WTC11 (cell line): ENCODE results near the gene CCDC24. TPM values are rescaled to one million over a fixed set of nuclear protein-coding genes. Genes with fewer than 3 reads are reported as not detected.

Source experiments
- ATAC-seq: fragments of 200-7000 bp; cut with Tn5 transposase; 2 replicates; pipeline ENCODE4 v1.10.0; 2021; ENCODE audit warnings: mild to moderate bottlenecking, moderate library complexity
- CTCF ChIA-PET: fragments of 300-600 bp; sonication (Branson Sonifier 250); formaldehyde crosslinking; loops from one replicate; lab custom pipeline; 2021; ENCODE audit warnings: antibody characterized with exemption; lab: Charles Lee
- POLR2A ChIA-PET: fragments of 350-600 bp; sonication (Branson Sonifier 250); formaldehyde crosslinking; loops from one replicate; lab custom pipeline; 2021; ENCODE audit warnings: antibody characterized with exemption; lab: Charles Lee
- DNase-seq: peaks from one replicate; pipeline ENCODE4 v3.0.0; 2021; ENCODE audit warnings: low spot score
- H3K27ac Mint-ChIP-seq: 2 replicates; pipeline ENCODE4 v1.8.0; 2021; ENCODE audit warnings: mixed read lengths
- H3K27me3 Mint-ChIP-seq: 2 replicates; pipeline ENCODE4 v1.8.0; 2021; ENCODE audit warnings: low read depth, mild to moderate bottlenecking, moderate library complexity, mixed read lengths
- H3K36me3 Mint-ChIP-seq: 2 replicates; pipeline ENCODE4 v1.8.0; 2021; ENCODE audit warnings: mixed read lengths
- H3K4me1 Mint-ChIP-seq: 2 replicates; pipeline ENCODE4 v1.8.0; 2022; ENCODE audit warnings: mixed read lengths
- H3K4me3 Mint-ChIP-seq: 2 replicates; pipeline ENCODE4 v1.8.0; 2021; ENCODE audit warnings: mild to moderate bottlenecking, moderate library complexity, mixed read lengths
- H3K9me3 Mint-ChIP-seq: 2 replicates; pipeline ENCODE4 v1.8.0; 2021; ENCODE audit warnings: mixed read lengths
- ATF1 ChIP-seq: sonication (generic); formaldehyde crosslinking; IDR thresholded peaks from 2 replicates; pipeline ENCODE4 v1.8.1; 2023; ENCODE audit warnings: mild to moderate bottlenecking, moderate library complexity, missing genetic modification reagents
- CBFB ChIP-seq: sonication (generic); formaldehyde crosslinking; IDR thresholded peaks from 2 replicates; pipeline ENCODE4 v1.8.1; 2022; ENCODE audit warnings: mild to moderate bottlenecking, low read depth, missing genetic modification reagents
- ETV6 ChIP-seq: sonication (generic); formaldehyde crosslinking; IDR thresholded peaks from 2 replicates; pipeline ENCODE4 v1.8.1; 2022; ENCODE audit warnings: mild to moderate bottlenecking, missing genetic modification reagents
- FOXP1 ChIP-seq: sonication (generic); formaldehyde crosslinking; IDR thresholded peaks from 2 replicates; pipeline ENCODE4 v1.8.0; 2022; ENCODE audit warnings: missing genetic modification reagents, mild to moderate bottlenecking, moderate library complexity, borderline replicate concordance
- JUN ChIP-seq: sonication (generic); formaldehyde crosslinking; IDR thresholded peaks from 2 replicates; pipeline ENCODE4 v1.8.0; 2023; ENCODE audit warnings: mild to moderate bottlenecking, missing genetic modification reagents
- NFE2L1 ChIP-seq: sonication (generic); formaldehyde crosslinking; IDR thresholded peaks from 2 replicates; pipeline ENCODE4 v1.8.1; 2023; ENCODE audit warnings: missing genetic modification reagents
- SMAD4 ChIP-seq: sonication (generic); formaldehyde crosslinking; IDR thresholded peaks from 2 replicates; pipeline ENCODE4 v1.8.0; 2022; ENCODE audit warnings: mild to moderate bottlenecking, missing genetic modification reagents
- TCF7 ChIP-seq: sonication (generic); formaldehyde crosslinking; IDR thresholded peaks from 2 replicates; pipeline ENCODE4 v1.8.0; 2022; ENCODE audit warnings: mild to moderate bottlenecking, low read depth, missing genetic modification reagents, moderate library complexity
- TEAD4 ChIP-seq: sonication (generic); formaldehyde crosslinking; IDR thresholded peaks from 2 replicates; pipeline ENCODE4 v1.8.0; 2022; ENCODE audit warnings: mild to moderate bottlenecking, missing genetic modification reagents
- TP53 ChIP-seq: sonication (generic); formaldehyde crosslinking; IDR thresholded peaks from 2 replicates; pipeline ENCODE4 v1.8.1; 2023; ENCODE audit warnings: mild to moderate bottlenecking, missing genetic modification reagents
- ZNF219 ChIP-seq: sonication (generic); formaldehyde crosslinking; IDR thresholded peaks from 2 replicates; pipeline ENCODE4 v1.8.0; 2023; ENCODE audit warnings: missing genetic modification reagents, mild to moderate bottlenecking, borderline replicate concordance
- total RNA-seq: library from RNA; stranded (reverse); gene quantifications from 3 replicates; pipeline ENCODE4 v1.2.3, GENCODE V29; 2021
- TF ChIP-seq, protein P1 (sequence below): sonication (generic); formaldehyde crosslinking; IDR thresholded peaks from 2 replicates; pipeline ENCODE4 v1.8.1; 2023; ENCODE audit warnings: mild to moderate bottlenecking, moderate library complexity, missing genetic modification reagents
- TF ChIP-seq, protein P2 (sequence below): fragments of 250-450 bp; sonication (Bioruptor Pico); IDR thresholded peaks from 2 replicates; pipeline ENCODE4 v2.1.2; 2022; ENCODE audit warnings: mild to moderate bottlenecking, moderate library complexity
- TF ChIP-seq, protein P3 (sequence below): fragments of 250-450 bp; sonication (Bioruptor Pico); IDR thresholded peaks from 2 replicates; pipeline ENCODE4 v1.9.0; 2021; ENCODE audit warnings: mild to moderate bottlenecking, borderline replicate concordance
- TF ChIP-seq, protein P4 (sequence below): sonication (generic); formaldehyde crosslinking; IDR thresholded peaks from 2 replicates; pipeline ENCODE4 v1.8.0; 2023; ENCODE audit warnings: missing genetic modification reagents
- TF ChIP-seq, protein P5 (sequence below): sonication (generic); formaldehyde crosslinking; IDR thresholded peaks from 2 replicates; pipeline ENCODE4 v1.8.1; 2022; ENCODE audit warnings: missing genetic modification reagents, borderline replicate concordance
- TF ChIP-seq, protein P6 (sequence below): sonication (generic); formaldehyde crosslinking; IDR thresholded peaks from 2 replicates; pipeline ENCODE4 v1.8.0; 2022; ENCODE audit warnings: missing genetic modification reagents

CCDC24 gene
- total RNA-seq, 1 experiment from 2014 or later: 12.1 TPM

DNA sequence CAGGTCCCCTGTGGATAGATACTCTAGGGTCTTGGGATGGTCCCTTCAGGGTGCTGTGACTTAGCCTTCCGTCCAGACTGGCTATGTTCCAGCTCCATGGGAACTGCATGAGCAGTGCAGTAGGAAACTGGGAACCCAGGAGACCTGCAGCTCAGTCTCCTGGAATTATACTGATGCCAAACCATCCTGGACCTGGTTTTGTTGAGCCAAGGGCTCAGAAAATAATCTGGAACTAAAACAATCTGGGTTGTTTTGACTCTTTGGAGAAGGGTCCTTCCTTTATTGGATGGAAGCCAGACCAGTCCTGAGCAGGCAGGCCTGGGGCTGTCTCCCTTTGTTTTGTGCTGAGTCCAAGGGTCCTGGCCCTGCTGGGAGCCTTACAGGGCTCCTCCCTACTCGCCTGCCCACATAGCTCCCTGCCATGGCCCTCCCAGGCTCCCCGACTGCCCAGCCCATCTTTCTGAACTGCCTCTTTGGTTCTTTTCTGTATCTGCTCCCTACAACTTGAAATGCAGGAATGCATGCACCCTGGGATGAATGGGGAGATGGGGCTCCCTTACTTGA, 43.4 kb upstream of the CCDC24 start:
- ATAC-seq (no peak), DNase-seq (no peak)
- H3K27ac Mint-ChIP-seq: peak overlapping the region; percentile 32; the same call in 1 of the 2 replicates
- peaks cover 5% of the 10 kb centered on the region; the same call in 1 of the 2 replicates for H3K36me3 Mint-ChIP-seq
- no peaks in the 10 kb centered on the region for H3K9me3 Mint-ChIP-seq
- TF ChIP-seq TEAD4 (CRISPR knock-in tag): no peak
- no peak for TF ChIP-seq JUN (CRISPR knock-in tag)
- TF ChIP-seq ZNF219 (CRISPR knock-in tag): no peak
- TF ChIP-seq, protein P1, sequence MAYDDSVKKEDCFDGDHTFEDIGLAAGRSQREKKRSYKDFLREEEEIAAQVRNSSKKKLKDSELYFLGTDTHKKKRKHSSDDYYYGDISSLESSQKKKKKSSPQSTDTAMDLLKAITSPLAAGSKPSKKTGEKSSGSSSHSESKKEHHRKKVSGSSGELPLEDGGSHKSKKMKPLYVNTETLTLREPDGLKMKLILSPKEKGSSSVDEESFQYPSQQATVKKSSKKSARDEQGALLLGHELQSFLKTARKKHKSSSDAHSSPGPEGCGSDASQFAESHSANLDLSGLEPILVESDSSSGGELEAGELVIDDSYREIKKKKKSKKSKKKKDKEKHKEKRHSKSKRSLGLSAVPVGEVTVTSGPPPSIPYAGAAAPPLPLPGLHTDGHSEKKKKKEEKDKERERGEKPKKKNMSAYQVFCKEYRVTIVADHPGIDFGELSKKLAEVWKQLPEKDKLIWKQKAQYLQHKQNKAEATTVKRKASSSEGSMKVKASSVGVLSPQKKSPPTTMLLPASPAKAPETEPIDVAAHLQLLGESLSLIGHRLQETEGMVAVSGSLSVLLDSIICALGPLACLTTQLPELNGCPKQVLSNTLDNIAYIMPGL: no peak
- no peak for TF ChIP-seq ATF1 (CRISPR knock-in tag)
- TF ChIP-seq TP53: no peak
- TF ChIP-seq, protein P2, sequence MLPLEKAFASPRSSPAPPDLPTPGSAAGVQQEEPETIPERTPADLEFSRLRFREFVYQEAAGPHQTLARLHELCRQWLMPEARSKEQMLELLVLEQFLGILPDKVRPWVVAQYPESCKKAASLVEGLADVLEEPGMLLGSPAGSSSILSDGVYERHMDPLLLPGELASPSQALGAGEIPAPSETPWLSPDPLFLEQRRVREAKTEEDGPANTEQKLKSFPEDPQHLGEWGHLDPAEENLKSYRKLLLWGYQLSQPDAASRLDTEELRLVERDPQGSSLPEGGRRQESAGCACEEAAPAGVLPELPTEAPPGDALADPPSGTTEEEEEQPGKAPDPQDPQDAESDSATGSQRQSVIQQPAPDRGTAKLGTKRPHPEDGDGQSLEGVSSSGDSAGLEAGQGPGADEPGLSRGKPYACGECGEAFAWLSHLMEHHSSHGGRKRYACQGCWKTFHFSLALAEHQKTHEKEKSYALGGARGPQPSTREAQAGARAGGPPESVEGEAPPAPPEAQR: no peak
- TF ChIP-seq, protein P3, sequence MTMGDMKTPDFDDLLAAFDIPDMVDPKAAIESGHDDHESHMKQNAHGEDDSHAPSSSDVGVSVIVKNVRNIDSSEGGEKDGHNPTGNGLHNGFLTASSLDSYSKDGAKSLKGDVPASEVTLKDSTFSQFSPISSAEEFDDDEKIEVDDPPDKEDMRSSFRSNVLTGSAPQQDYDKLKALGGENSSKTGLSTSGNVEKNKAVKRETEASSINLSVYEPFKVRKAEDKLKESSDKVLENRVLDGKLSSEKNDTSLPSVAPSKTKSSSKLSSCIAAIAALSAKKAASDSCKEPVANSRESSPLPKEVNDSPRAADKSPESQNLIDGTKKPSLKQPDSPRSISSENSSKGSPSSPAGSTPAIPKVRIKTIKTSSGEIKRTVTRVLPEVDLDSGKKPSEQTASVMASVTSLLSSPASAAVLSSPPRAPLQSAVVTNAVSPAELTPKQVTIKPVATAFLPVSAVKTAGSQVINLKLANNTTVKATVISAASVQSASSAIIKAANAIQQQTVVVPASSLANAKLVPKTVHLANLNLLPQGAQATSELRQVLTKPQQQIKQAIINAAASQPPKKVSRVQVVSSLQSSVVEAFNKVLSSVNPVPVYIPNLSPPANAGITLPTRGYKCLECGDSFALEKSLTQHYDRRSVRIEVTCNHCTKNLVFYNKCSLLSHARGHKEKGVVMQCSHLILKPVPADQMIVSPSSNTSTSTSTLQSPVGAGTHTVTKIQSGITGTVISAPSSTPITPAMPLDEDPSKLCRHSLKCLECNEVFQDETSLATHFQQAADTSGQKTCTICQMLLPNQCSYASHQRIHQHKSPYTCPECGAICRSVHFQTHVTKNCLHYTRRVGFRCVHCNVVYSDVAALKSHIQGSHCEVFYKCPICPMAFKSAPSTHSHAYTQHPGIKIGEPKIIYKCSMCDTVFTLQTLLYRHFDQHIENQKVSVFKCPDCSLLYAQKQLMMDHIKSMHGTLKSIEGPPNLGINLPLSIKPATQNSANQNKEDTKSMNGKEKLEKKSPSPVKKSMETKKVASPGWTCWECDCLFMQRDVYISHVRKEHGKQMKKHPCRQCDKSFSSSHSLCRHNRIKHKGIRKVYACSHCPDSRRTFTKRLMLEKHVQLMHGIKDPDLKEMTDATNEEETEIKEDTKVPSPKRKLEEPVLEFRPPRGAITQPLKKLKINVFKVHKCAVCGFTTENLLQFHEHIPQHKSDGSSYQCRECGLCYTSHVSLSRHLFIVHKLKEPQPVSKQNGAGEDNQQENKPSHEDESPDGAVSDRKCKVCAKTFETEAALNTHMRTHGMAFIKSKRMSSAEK (CRISPR knock-in tag): no peak
- no peak for TF ChIP-seq ETV6 (CRISPR knock-in tag)
- TF ChIP-seq NFE2L1 (CRISPR knock-in tag): no peak
- TF ChIP-seq SMAD4 (CRISPR knock-in tag): no peak
- TF ChIP-seq, protein P4, sequence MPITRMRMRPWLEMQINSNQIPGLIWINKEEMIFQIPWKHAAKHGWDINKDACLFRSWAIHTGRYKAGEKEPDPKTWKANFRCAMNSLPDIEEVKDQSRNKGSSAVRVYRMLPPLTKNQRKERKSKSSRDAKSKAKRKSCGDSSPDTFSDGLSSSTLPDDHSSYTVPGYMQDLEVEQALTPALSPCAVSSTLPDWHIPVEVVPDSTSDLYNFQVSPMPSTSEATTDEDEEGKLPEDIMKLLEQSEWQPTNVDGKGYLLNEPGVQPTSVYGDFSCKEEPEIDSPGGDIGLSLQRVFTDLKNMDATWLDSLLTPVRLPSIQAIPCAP (CRISPR knock-in tag): no peak
- no peak for TF ChIP-seq CBFB
- TF ChIP-seq, protein P5, sequence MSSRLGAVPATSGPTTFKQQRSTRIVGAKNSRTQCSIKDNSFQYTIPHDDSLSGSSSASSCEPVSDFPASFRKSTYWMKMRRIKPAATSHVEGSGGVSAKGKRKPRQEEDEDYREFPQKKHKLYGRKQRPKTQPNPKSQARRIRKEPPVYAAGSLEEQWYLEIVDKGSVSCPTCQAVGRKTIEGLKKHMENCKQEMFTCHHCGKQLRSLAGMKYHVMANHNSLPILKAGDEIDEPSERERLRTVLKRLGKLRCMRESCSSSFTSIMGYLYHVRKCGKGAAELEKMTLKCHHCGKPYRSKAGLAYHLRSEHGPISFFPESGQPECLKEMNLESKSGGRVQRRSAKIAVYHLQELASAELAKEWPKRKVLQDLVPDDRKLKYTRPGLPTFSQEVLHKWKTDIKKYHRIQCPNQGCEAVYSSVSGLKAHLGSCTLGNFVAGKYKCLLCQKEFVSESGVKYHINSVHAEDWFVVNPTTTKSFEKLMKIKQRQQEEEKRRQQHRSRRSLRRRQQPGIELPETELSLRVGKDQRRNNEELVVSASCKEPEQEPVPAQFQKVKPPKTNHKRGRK (CRISPR knock-in tag): no peak
- TF ChIP-seq TCF7 (CRISPR knock-in tag): no peak
- TF ChIP-seq FOXP1 (CRISPR knock-in tag): no peak
- TF ChIP-seq, protein P6, sequence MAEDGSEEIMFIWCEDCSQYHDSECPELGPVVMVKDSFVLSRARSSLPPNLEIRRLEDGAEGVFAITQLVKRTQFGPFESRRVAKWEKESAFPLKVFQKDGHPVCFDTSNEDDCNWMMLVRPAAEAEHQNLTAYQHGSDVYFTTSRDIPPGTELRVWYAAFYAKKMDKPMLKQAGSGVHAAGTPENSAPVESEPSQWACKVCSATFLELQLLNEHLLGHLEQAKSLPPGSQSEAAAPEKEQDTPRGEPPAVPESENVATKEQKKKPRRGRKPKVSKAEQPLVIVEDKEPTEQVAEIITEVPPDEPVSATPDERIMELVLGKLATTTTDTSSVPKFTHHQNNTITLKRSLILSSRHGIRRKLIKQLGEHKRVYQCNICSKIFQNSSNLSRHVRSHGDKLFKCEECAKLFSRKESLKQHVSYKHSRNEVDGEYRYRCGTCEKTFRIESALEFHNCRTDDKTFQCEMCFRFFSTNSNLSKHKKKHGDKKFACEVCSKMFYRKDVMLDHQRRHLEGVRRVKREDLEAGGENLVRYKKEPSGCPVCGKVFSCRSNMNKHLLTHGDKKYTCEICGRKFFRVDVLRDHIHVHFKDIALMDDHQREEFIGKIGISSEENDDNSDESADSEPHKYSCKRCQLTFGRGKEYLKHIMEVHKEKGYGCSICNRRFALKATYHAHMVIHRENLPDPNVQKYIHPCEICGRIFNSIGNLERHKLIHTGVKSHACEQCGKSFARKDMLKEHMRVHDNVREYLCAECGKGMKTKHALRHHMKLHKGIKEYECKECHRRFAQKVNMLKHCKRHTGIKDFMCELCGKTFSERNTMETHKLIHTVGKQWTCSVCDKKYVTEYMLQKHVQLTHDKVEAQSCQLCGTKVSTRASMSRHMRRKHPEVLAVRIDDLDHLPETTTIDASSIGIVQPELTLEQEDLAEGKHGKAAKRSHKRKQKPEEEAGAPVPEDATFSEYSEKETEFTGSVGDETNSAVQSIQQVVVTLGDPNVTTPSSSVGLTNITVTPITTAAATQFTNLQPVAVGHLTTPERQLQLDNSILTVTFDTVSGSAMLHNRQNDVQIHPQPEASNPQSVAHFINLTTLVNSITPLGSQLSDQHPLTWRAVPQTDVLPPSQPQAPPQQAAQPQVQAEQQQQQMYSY: no peak
- peak overlapping the region; percentile 83 for H3K4me3 Mint-ChIP-seq
- H3K4me1 Mint-ChIP-seq: peaks cover 34% of the 10 kb centered on the region
- CTCF ChIA-PET: interaction anchor here (1.0 to 9.9 kb wide), 5 partner anchors 13 to 183 kb away, joined by 3 to 172 read pairs (median 24); partner anchors contain the start of gene ARTN
- POLR2A ChIA-PET: no interaction called here
- H3K27me3 Mint-ChIP-seq: no peaks in the 10 kb centered on the region
